Lung (tissue), 12 donors: Measurements from ENCODE around the gene MME. TPM values are rescaled to one million over a fixed set of nuclear protein-coding genes. Genes with fewer than 3 reads are reported as not detected.
"Not testable (repeated sequence)": the region's sequence is repeated elsewhere in the genome, so short reads cannot be mapped to it uniquely, and the experiment has no call there.

Experiments
- ATAC-seq: fragments of 200-7000 bp; cut with Tn5 transposase; one replicate; pipeline ENCODE4 v1.9.1; 2020; ENCODE audit warnings: moderate number of reproducible peaks; ENCODE audit not compliant: insufficient read depth, low FRiP score
- DNase-seq, 3 donors: peaks; one replicate each; pipeline ENCODE4 v3.0.0-alpha.2; 2013 to 2017
- H3K27ac ChIP-seq, 2 donors: one replicate each; pipeline ENCODE4 v1.5.1; 2013; ENCODE audit warnings: mild to moderate bottlenecking in 2 of 2, moderate library complexity in 2 of 2, control low read depth in 1 of 2, inconsistent platforms in 1 of 2, low read depth in 1 of 2, low read length in 1 of 2
- H3K27me3 ChIP-seq, 3 donors: one replicate each; pipeline ENCODE4 v1.5.1; 2013; ENCODE audit warnings: low read length in 2 of 3; ENCODE audit not compliant: control insufficient read depth in 3 of 3, insufficient read depth in 3 of 3
- H3K36me3 ChIP-seq, 4 donors: one replicate each; pipeline ENCODE4 v1.5.1; 2013; ENCODE audit warnings: low read length in 4 of 4, mild to moderate bottlenecking in 1 of 4, moderate library complexity in 1 of 4; ENCODE audit not compliant: control insufficient read depth in 4 of 4, insufficient read depth in 4 of 4
- H3K4me1 ChIP-seq, 5 donors: one replicate each; pipeline ENCODE4 v1.5.1; 2013; ENCODE audit warnings: low read length in 5 of 5, mild to moderate bottlenecking in 2 of 5, moderate library complexity in 1 of 5; ENCODE audit not compliant: control insufficient read depth in 5 of 5, insufficient read depth in 5 of 5
- H3K4me3 ChIP-seq: one replicate; pipeline ENCODE4 v1.5.1; 2013; ENCODE audit warnings: mild to moderate bottlenecking, control low read depth, moderate library complexity
- H3K9ac ChIP-seq, 2 donors: one replicate each; pipeline ENCODE4 v1.5.1; 2013; ENCODE audit warnings: low read length in 2 of 2, control low read depth in 1 of 2; ENCODE audit not compliant: insufficient read depth in 1 of 2
- H3K9me3 ChIP-seq, 4 donors: one replicate each; pipeline ENCODE4 v1.5.1; 2013; ENCODE audit warnings: low read length in 3 of 4, mild to moderate bottlenecking in 1 of 4, moderate library complexity in 1 of 4; ENCODE audit not compliant: control insufficient read depth in 4 of 4, insufficient read depth in 3 of 4
- WGBS, 2 donors: extraction: QIAGEN DNeasy Blood & Tissue Kit; methylation state at CpG; one replicate each; pipeline ENCODE4 v1.1.7; 2013; 5-methylcytosine and 5-hydroxymethylcytosine counted together
- polyA plus RNA-seq, 2 donors: library from polyadenylated mRNA; stranded (reverse); fragments of 200-250 nt; gene quantifications; one replicate each; pipeline ENCODE4 v1.2.1, GENCODE V29; 2013
- total RNA-seq, 2 donors: library from RNA; depleted of rRNA in 1 of 2; stranded (reverse); fragments of >200 nt in 1 of 2; gene quantifications; one replicate each; pipeline ENCODE4 v1.2.1, GENCODE V29; 2014 to 2021
- TF ChIP-seq, protein P1 (sequence below): IDR thresholded peaks from 2 replicates; pipeline ENCODE4 v1.5.1; 2012; ENCODE audit warnings: mild to moderate bottlenecking; ENCODE audit errors: control extremely low read depth, extremely low read depth
- donor health status: control.
- donor health status: control.
- donor health status: Bipolar disorder and iron deficiency.
- donor health status: healthy.
- donor health status: DM: yes; HTN: yes; CAD: no.

MME gene
- total and polyA plus RNA-seq, 4 donors, result 7.9 to 41.0 (median 9.2) TPM

DNA sequence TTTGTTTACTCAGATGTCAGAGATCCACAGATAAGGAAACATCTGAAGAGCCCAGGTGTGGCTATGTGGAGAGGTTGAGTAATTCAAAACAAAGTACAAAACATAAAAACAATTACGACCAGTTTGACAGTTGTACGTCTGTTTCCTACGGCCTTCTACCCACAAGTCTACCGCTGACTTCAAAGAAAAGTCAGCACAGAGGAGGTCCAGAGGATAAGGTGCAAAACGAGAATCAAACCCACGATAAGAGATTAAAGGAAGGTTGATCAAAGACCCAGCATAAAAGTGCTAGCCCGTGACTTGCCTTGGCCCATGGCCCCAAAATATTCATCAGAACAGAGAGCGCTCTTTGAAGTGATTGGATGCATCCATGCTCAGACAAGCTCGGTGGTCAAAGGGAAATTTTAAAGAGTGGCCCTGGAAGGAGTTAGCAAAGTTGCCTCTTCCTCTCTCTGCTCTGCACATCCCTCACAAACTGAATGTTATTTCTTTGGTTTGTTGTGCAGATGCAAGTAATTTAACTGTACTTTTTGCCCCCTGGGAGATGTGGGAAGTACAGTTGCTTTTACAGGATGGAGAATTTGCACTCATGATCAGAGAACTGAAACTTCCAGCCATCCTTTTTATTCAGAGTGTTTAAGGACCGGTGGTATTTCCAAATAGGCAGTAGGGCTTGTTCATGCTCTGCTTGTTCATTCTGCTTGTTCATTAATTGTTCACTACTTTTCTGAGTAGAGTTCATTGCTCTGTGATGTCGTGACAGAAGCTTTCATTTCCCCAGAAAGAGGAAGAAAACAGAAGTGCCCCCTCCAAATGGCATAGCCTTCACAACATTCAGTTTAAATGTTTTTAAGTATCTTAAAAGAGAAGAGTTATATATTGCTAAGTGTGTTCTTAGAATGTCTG lies 31.1 kb downstream of the MME start:
- TF ChIP-seq, protein P1, sequence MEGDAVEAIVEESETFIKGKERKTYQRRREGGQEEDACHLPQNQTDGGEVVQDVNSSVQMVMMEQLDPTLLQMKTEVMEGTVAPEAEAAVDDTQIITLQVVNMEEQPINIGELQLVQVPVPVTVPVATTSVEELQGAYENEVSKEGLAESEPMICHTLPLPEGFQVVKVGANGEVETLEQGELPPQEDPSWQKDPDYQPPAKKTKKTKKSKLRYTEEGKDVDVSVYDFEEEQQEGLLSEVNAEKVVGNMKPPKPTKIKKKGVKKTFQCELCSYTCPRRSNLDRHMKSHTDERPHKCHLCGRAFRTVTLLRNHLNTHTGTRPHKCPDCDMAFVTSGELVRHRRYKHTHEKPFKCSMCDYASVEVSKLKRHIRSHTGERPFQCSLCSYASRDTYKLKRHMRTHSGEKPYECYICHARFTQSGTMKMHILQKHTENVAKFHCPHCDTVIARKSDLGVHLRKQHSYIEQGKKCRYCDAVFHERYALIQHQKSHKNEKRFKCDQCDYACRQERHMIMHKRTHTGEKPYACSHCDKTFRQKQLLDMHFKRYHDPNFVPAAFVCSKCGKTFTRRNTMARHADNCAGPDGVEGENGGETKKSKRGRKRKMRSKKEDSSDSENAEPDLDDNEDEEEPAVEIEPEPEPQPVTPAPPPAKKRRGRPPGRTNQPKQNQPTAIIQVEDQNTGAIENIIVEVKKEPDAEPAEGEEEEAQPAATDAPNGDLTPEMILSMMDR, result no peak
- no peak overlapping the region for H3K27ac ChIP-seq

DNA sequence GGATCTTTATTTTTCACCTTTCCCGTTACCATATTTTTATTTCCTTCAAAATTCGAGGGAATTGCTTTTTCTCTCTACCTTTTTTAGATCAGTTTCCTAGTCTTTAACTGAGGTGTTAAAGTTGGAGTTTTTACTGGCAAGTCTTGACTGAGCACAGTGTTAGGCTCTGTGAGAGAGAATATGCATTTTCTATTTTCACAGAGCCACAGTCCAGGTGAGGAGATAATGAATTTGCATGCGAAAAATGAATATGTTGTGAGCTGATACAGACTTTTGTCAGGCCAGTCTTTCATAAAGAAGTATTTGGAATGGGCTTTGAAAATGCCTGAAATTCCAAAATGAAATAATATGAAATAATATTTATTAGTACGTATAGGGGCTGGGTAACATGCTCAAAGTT lies 31.9 kb downstream of the MME start:
- no peak overlapping the region for H3K9ac ChIP-seq
- TF ChIP-seq, protein P1, result no peak
- H3K27me3 ChIP-seq, result no peaks in the 10 kb centered on the region
- ATAC-seq (no peak), DNase-seq (no peak)
- H3K27ac ChIP-seq, result no peak overlapping the region
- no peak overlapping the region for H3K4me3 ChIP-seq
- 61 to 74% methylated on average over 4 of the region's 4 CpGs for WGBS, 2 donors
- peaks cover 0 to 8% (median 0%) of the 10 kb centered on the region in 5 donors for H3K4me1 ChIP-seq
- no peaks in the 10 kb centered on the region for H3K36me3 ChIP-seq
- no peaks in the 10 kb centered on the region for H3K9me3 ChIP-seq

More for the DNA sequence above, 31.1 kb downstream of the MME start:
- no peaks in the 10 kb centered on the region for H3K9me3 ChIP-seq
- WGBS, 2 donors, result 54 to 56% methylated on average over 11 of the region's 11 CpGs
- no peak for ATAC-seq
- no peak overlapping the region for H3K4me3 ChIP-seq
- no peak overlapping the region for H3K9ac ChIP-seq
- DNase-seq, result no peak
- peaks cover 0 to 13% (median 0%) of the 10 kb centered on the region in 5 donors for H3K4me1 ChIP-seq
- no peaks in the 10 kb centered on the region for H3K36me3 ChIP-seq
- H3K27me3 ChIP-seq, result no peaks in the 10 kb centered on the region

DNA sequence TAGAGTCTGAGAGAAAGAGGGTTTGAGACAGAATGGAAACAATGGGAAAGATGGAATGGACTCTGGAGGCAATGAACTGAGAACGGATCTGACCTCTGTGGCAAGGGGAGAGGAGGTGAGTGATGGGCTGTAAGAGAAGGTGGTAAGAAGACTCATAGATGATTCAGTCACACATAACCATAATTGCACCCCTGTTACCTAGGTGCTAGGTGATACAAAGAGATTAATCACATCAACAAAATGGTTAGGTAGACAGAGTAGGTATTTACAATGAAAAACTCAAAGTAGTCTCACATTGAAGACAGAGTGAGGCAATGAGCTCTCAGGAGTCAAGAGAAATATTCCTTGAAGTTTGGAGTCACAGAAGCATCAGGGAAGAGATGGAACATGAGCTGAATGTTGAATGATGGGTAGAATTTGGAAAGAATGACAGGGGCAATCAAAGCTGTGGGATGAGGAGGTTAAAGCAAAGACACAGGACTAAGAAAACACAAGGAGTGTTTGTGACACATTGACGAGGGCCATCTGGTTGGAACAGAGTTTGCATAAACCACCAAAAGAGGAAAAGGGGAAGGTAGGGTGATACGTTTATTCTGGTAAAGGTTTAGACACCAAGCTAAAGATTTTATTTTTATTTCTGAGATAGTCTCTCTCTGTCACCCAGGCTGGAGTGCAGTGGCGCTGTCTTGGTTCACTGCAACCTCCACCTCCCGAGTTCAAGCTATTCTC lies 32.7 kb downstream of the MME start:
- TF ChIP-seq, protein P1, result no peak
- Histone ChIP-seq H3K9ac (no peak overlapping the region), H3K27ac (no peak overlapping the region), H3K4me1 (peaks cover 0 to 8% (median 0%) of the 10 kb centered on the region in 5 donors), H3K4me3 (no peak overlapping the region), H3K27me3 (no peaks in the 10 kb centered on the region), H3K9me3 (no peaks in the 10 kb centered on the region), H3K36me3 (no peaks in the 10 kb centered on the region)
- DNase-seq (no peak), ATAC-seq (no peak)
- 66 to 76% methylated on average over 5 of the region's 5 CpGs for WGBS, 2 donors

DNA sequence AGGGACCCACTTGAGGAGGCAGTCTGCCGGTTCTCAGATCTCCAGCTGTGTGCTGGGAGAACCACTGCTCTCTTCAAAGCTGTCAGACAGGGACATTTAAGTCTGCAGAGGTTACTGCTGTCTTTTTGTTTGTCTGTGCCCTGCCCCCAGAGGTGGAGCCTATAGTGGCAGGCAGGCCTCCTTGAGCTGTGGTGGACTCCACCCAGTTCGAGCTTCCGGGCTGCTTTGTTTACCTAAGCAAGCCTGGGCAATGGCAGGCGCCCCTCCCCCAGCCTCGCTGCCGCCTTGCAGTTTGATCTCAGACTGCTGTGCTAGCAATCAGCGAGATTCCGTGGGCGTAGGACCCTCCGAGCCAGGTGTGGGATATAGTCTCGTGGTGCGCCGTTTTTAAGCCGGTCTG lies 44.6 kb downstream of the MME start:
- not testable (repeated sequence) for H3K27me3 ChIP-seq, H3K27ac ChIP-seq, H3K36me3 ChIP-seq, H3K9me3 ChIP-seq, ATAC-seq, H3K9ac ChIP-seq, H3K4me3 ChIP-seq, DNase-seq, H3K4me1 ChIP-seq
- WGBS, 2 donors, result 39 to 44% methylated on average over 2 to 5 of the region's 14 CpGs
